ENCODE measurements around the gene PHLPP1. TPM values are rescaled to one million over a fixed set of nuclear protein-coding genes. Genes with fewer than 3 reads are reported as not detected.

PHLPP1 gene
- total and polyA plus RNA-seq, 2 of the 4 experiments (the other 2 are of a cell fraction): 3.3 to 3.6 TPM

DNA sequence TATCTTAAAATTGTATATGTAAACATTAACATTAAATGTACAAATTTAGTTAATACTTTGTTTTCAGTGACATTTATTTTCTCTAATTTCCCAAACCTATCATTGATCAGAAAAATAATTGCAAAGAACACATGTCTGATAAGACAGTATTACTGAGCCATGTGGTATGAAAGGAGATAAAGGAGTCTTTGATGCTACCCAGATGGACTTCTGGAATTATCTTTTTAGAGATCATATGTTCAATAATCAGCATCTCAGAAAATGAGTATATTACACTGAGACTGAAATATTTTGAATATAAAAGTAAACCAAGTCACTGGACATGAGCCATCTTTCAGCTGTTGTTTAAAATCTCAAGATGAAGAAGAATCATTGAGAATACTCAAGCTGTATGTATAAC lies 153.3 kb downstream of the PHLPP1 start:
- Histone ChIP-seq H3K4ac (ENCODE audit: low read depth, low read length) (no peak overlapping the region), H4K91ac (ENCODE audit: insufficient read depth, low read depth, low read length) (no peak overlapping the region), H2AFZ (replicated peaks; ENCODE audit: low read length, poor library complexity) (no peak overlapping the region), H4K8ac (ENCODE audit: low read depth in 2 of 2, low read length in 2 of 2) (no peak overlapping the region), H2AK5ac (ENCODE audit: low read depth, low read length) (no peak overlapping the region), H4K5ac (ENCODE audit: low read depth, low read length) (no peak overlapping the region), H3K4me3 (ENCODE audit: insufficient read depth, low read depth, low read length) (no peak overlapping the region), H3K4me1 (ENCODE audit: control insufficient read depth, insufficient read depth, low read length) (no peaks in the 10 kb centered on the region), H2BK5ac (ENCODE audit: low read depth, low read length, poor library complexity, severe bottlenecking) (no peak overlapping the region), H2BK20ac (ENCODE audit: low read depth, low read length) (no peak overlapping the region), H3K23ac (ENCODE audit: low read depth, low read length) (no peak overlapping the region), H3K56ac (ENCODE audit: extremely low read depth, insufficient read depth, low read length) (no peak overlapping the region), H3K9me1 (ENCODE audit: insufficient read depth, low read length) (no peaks in the 10 kb centered on the region), H2BK15ac (ENCODE audit: low read depth, low read length) (no peak overlapping the region), H3K9me3 (ENCODE audit: control insufficient read depth, insufficient read depth, low read length) (no peaks in the 10 kb centered on the region), H2AK9ac (replicated peaks; ENCODE audit: low read depth, low read length, poor library complexity) (no peak overlapping the region), H3K27me3 (ENCODE audit: control insufficient read depth, insufficient read depth, low read length) (no peaks in the 10 kb centered on the region), H2BK120ac (ENCODE audit: low read depth, low read length) (no peak overlapping the region), H3K9ac (ENCODE audit: low read depth, low read length) (no peak overlapping the region), H3K18ac (ENCODE audit: low read depth, low read length) (no peak overlapping the region), H3K36me3 (ENCODE audit: control insufficient read depth, insufficient read depth, low read length) (no peaks in the 10 kb centered on the region), H3K14ac (replicated peaks; ENCODE audit: low read depth, low read length) (no peak overlapping the region), H3K79me1 (ENCODE audit: low read depth in 1 of 2, low read length in 2 of 2) (no peaks in the 10 kb centered on the region; a peak in 1 of 4 replicates), H3K27ac (ENCODE audit: insufficient read depth, low read length) (no peak overlapping the region), H3K4me2 (ENCODE audit: low read depth, low read length) (no peak overlapping the region), H4K20me1 (ENCODE audit: insufficient read depth, low read length) (no peaks in the 10 kb centered on the region)
- TF ChIP-seq, protein P1, sequence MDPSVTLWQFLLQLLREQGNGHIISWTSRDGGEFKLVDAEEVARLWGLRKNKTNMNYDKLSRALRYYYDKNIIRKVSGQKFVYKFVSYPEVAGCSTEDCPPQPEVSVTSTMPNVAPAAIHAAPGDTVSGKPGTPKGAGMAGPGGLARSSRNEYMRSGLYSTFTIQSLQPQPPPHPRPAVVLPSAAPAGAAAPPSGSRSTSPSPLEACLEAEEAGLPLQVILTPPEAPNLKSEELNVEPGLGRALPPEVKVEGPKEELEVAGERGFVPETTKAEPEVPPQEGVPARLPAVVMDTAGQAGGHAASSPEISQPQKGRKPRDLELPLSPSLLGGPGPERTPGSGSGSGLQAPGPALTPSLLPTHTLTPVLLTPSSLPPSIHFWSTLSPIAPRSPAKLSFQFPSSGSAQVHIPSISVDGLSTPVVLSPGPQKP (IDR thresholded peaks at IDR 0.05; ENCODE audit: borderline replicate concordance, low read depth, low read length): no peak
- TF ChIP-seq RCOR1 (IDR thresholded peaks at IDR 0.05; ENCODE audit: insufficient replicate concordance, low read length) (no peak), RFX5 (IDR thresholded peaks at IDR 0.05; ENCODE audit: low read depth, low read length) (no peak), RAD21 (IDR thresholded peaks at IDR 0.05; ENCODE audit: low read length) (no peak), CHD1 (IDR thresholded peaks at IDR 0.05; ENCODE audit: low read depth, low read length) (no peak), MAFK (IDR thresholded peaks at IDR 0.05; ENCODE audit: low read depth, low read length) (no peak), BHLHE40 (IDR thresholded peaks at IDR 0.05; ENCODE audit: low read depth, low read length) (no peak), FOS (IDR thresholded peaks at IDR 0.05; ENCODE audit: low read depth, low read length) (no peak), NFE2L2 (IDR thresholded peaks at IDR 0.05; ENCODE audit: low read depth, low read length) (no peak), SMC3 (IDR thresholded peaks at IDR 0.05; ENCODE audit: low read depth, low read length) (no peak), MXI1 (IDR thresholded peaks at IDR 0.05; ENCODE audit: borderline replicate concordance, low read depth, low read length) (no peak), CEBPB (IDR thresholded peaks at IDR 0.05; ENCODE audit: low read depth, low read length) (no peak)
- TF ChIP-seq, protein P2, sequence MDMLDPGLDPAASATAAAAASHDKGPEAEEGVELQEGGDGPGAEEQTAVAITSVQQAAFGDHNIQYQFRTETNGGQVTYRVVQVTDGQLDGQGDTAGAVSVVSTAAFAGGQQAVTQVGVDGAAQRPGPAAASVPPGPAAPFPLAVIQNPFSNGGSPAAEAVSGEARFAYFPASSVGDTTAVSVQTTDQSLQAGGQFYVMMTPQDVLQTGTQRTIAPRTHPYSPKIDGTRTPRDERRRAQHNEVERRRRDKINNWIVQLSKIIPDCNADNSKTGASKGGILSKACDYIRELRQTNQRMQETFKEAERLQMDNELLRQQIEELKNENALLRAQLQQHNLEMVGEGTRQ (IDR thresholded peaks at IDR 0.05; ENCODE audit: low read depth, low read length): no peak
- TF ChIP-seq, protein P3, sequence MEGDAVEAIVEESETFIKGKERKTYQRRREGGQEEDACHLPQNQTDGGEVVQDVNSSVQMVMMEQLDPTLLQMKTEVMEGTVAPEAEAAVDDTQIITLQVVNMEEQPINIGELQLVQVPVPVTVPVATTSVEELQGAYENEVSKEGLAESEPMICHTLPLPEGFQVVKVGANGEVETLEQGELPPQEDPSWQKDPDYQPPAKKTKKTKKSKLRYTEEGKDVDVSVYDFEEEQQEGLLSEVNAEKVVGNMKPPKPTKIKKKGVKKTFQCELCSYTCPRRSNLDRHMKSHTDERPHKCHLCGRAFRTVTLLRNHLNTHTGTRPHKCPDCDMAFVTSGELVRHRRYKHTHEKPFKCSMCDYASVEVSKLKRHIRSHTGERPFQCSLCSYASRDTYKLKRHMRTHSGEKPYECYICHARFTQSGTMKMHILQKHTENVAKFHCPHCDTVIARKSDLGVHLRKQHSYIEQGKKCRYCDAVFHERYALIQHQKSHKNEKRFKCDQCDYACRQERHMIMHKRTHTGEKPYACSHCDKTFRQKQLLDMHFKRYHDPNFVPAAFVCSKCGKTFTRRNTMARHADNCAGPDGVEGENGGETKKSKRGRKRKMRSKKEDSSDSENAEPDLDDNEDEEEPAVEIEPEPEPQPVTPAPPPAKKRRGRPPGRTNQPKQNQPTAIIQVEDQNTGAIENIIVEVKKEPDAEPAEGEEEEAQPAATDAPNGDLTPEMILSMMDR (conservative IDR thresholded peaks at IDR 0.05; ENCODE audit: low read depth, low read length): no peak
- in situ Hi-C loops (cut with MboI; ENCODE audit: low sequenced_read_pairs) (no loop called here), dilution Hi-C loops (cut with HindIII; ENCODE audit: low sequenced_read_pairs, unreplicated experiment) (no loop called here), intact Hi-C loops (cut with micrococcal nuclease) (no loop called here)
- ATAC-seq (ENCODE audit: low read depth) (no peak), DNase-seq (no peak)
- BruUV-seq (replicated peaks): no TSS peak
- POLR2A ChIA-PET (ENCODE audit: unreplicated experiment): no interaction called here
- CTCF ChIA-PET: interaction anchor here (0.7 kb wide), 1 partner anchor 117 kb away, joined by 5 read pairs; no protein-coding TSS in a partner anchor

Data from IMR-90 (cell line).